Calu3 (cell line): ENCODE measurements around the gene MDH1. TPM values are rescaled to one million over a fixed set of nuclear protein-coding genes. Genes with fewer than 3 reads are reported as not detected.
"Not testable (repeated sequence)": the region's sequence is repeated elsewhere in the genome, so short reads cannot be mapped to it uniquely, and the experiment has no call there.

Experiments
- BruUV-seq: library from RNA; stranded (reverse); fragments of 400-500 nt; replicated peaks from 2 replicates; lab custom pipeline; 2021; lab: Mats Ljungman, UMichigan
- CTCF ChIA-PET: fragments of 300-600 bp; sonication (Branson Sonifier 250); formaldehyde crosslinking; loops from one replicate; lab custom pipeline; 2022; ENCODE audit warnings: antibody characterized with exemption; lab: Charles Lee
- DNase-seq: peaks from one replicate; pipeline ENCODE4 v3.0.0; 2022
- H3K27ac Mint-ChIP-seq: one replicate; pipeline ENCODE4 v1.8.0; 2022; ENCODE audit warnings: mixed read lengths; ENCODE audit not compliant: unreplicated experiment
- H3K27me3 Mint-ChIP-seq: one replicate; pipeline ENCODE4 v1.8.0; 2022; ENCODE audit warnings: mixed read lengths; ENCODE audit not compliant: unreplicated experiment
- H3K36me3 Mint-ChIP-seq: one replicate; pipeline ENCODE4 v1.8.0; 2022; ENCODE audit warnings: mild to moderate bottlenecking, moderate library complexity, mixed read lengths; ENCODE audit not compliant: insufficient read depth, unreplicated experiment
- H3K4me1 Mint-ChIP-seq: one replicate; pipeline ENCODE4 v1.8.0; 2022; ENCODE audit warnings: mild to moderate bottlenecking, low read depth, mixed read lengths; ENCODE audit not compliant: unreplicated experiment
- H3K4me3 Mint-ChIP-seq: one replicate; pipeline ENCODE4 v1.8.0; 2022; ENCODE audit warnings: mild to moderate bottlenecking, low read depth, moderate library complexity, mixed read lengths; ENCODE audit not compliant: unreplicated experiment
- H3K9me3 Mint-ChIP-seq: one replicate; pipeline ENCODE4 v1.8.0; 2022; ENCODE audit warnings: low read depth, mixed read lengths; ENCODE audit not compliant: unreplicated experiment
- CTCF ChIP-seq: fragments of 200-600 bp; IDR thresholded peaks from one replicate; pipeline ENCODE4 v1.8.0; 2022; ENCODE audit warnings: antibody characterized with exemption; ENCODE audit not compliant: unreplicated experiment
- intact Hi-C: fragments of 100-400 bp; cut with micrococcal nuclease; formaldehyde crosslinking; loops from one replicate; pipeline ENCODE4 v1.10.0; 2022; ENCODE audit not compliant: unreplicated experiment
- total RNA-seq: library from RNA; stranded (reverse); gene quantifications from 2 replicates; pipeline ENCODE4 v1.2.3, GENCODE V29; 2022

The MDH1 gene
- total RNA-seq, 1 experiment from 2014 or later: 154 TPM

GRCh38 chr2:63600881-63601460, 12.2 kb downstream of the MDH1 start:
- Mint-ChIP-seq H3K4me1 (no peaks in the 10 kb centered on the region), H3K9me3 (no peaks in the 10 kb centered on the region), H3K27me3 (no peaks in the 10 kb centered on the region), H3K36me3 (peaks cover 30% of the 10 kb centered on the region), H3K27ac (no peak overlapping the region), H3K4me3 (no peak overlapping the region)
- no peak for TF ChIP-seq CTCF
- BruUV-seq: no TSS peak
- DNase-seq: no peak
- intact Hi-C loops: no loop called here
- CTCF ChIA-PET: no interaction called here

GRCh38 chr2:63604666-63605065, 15.9 kb downstream of the MDH1 start:
- BruUV-seq: no TSS peak
- Mint-ChIP-seq H3K36me3 (peaks cover 30% of the 10 kb centered on the region), H3K9me3 (no peaks in the 10 kb centered on the region), H3K27me3 (no peaks in the 10 kb centered on the region), H3K4me1 (no peaks in the 10 kb centered on the region), H3K4me3 (no peak overlapping the region), H3K27ac (no peak overlapping the region)
- intact Hi-C loops: no loop called here
- no peak for TF ChIP-seq CTCF
- DNase-seq: no peak
- CTCF ChIA-PET: interaction anchor here (0.5 to 1.3 kb wide), 2 partner anchors 16 to 22 kb away, joined by 3 read pairs; partner anchors contain the start of gene MDH1

GRCh38 chr2:63608865-63609264, 20.1 kb downstream of the MDH1 start:
- CTCF ChIA-PET, H3K4me3 Mint-ChIP-seq, H3K9me3 Mint-ChIP-seq, H3K27me3 Mint-ChIP-seq, intact Hi-C loops, DNase-seq, H3K4me1 Mint-ChIP-seq, H3K27ac Mint-ChIP-seq, BruUV-seq: not testable (repeated sequence)
- H3K36me3 Mint-ChIP-seq: peaks cover 16% of the 10 kb centered on the region

DNA sequence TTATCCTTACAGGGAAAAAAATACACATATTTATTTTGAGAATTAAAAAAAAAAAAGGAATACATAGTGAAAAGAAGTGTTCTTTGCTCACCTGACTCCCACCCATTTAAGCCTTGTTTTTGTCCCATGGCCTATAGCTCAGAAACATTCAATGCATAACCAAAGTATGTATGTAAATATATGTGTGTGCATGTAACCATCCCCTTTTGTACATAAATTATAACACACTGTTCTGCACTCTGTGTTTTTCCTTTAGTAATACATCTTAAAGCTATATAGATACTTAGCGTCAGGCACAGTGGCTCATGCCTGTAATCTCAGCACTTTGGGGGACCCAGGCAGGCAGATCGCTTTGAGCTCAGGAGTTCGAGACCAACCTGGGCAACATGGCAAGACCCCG, 21.8 kb downstream of the MDH1 start:
- intact Hi-C loops: no loop called here
- BruUV-seq: no TSS peak
- TF ChIP-seq CTCF: no peak
- H3K4me3 Mint-ChIP-seq: no peak overlapping the region
- CTCF ChIA-PET: no interaction called here
- no peak for DNase-seq
- no peaks in the 10 kb centered on the region for H3K27me3 Mint-ChIP-seq
- H3K4me1 Mint-ChIP-seq: peaks cover 19% of the 10 kb centered on the region
- H3K27ac Mint-ChIP-seq: no peak overlapping the region
- no peaks in the 10 kb centered on the region for H3K9me3 Mint-ChIP-seq
- peaks cover 8% of the 10 kb centered on the region for H3K36me3 Mint-ChIP-seq

DNA sequence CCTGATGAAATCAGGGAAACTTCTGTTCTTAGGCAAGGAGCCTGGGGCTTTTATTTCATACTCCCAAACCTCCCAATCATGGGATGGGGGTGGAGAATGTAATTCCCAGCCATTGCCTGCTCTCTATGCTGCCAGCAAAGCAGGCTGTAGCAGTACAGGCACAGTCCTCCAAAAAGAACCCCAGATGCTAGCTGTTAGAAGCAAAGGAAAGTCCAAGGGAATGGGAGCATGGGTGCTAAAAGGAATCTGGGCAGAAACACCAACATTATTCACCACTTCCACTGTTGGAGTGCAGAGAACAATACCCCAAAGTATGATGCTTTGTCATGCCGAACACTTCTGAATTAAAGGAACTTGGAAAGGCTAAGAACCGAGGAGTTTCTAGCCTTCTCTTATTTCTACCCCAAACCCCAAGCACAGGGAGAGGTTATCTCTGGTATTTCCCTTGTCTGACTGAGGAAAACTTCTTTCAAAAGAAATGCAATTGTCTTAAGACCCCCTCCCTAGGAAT, 24.7 kb downstream of the MDH1 start:
- no peak for TF ChIP-seq CTCF
- no peaks in the 10 kb centered on the region for H3K9me3 Mint-ChIP-seq
- no peak for DNase-seq
- H3K27ac Mint-ChIP-seq: no peak overlapping the region
- intact Hi-C loops: no loop called here
- no peak overlapping the region for H3K4me3 Mint-ChIP-seq
- H3K27me3 Mint-ChIP-seq: no peaks in the 10 kb centered on the region
- BruUV-seq: no TSS peak
- CTCF ChIA-PET: no interaction called here
- no peaks in the 10 kb centered on the region for H3K36me3 Mint-ChIP-seq
- H3K4me1 Mint-ChIP-seq: peaks cover 20% of the 10 kb centered on the region
